Measurements from ENCODE around the gene IGF2BP1.
A peak's percentile ranks its signal among the peaks of the same experiment; 100 is the strongest.
"Not testable (repeated sequence)": the region's sequence is repeated elsewhere in the genome, so short reads cannot be mapped to it uniquely, and the experiment has no call there.

Gene IGF2BP1

DNA sequence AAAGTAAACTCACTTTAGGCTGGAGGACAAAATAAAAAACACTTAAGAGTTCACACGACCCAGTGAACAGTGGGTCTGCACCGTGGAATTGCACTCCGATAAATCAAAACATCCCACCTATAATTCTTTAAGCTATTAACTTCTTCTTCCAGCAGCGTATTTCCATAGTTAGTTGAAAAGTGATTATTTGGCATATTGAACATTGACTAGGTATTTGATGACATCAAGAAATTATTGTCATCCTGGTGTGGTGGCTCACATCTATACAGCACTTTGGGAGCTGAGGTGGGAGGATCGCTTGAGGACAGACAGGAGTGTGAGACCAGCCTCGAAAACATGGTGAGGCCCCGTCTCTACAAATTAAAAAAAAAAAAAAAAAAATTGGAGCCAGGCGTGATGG, 23.4 kb downstream of the IGF2BP1 start:
- DNase-seq (ENCODE audit: low spot score) = no peak

DNA sequence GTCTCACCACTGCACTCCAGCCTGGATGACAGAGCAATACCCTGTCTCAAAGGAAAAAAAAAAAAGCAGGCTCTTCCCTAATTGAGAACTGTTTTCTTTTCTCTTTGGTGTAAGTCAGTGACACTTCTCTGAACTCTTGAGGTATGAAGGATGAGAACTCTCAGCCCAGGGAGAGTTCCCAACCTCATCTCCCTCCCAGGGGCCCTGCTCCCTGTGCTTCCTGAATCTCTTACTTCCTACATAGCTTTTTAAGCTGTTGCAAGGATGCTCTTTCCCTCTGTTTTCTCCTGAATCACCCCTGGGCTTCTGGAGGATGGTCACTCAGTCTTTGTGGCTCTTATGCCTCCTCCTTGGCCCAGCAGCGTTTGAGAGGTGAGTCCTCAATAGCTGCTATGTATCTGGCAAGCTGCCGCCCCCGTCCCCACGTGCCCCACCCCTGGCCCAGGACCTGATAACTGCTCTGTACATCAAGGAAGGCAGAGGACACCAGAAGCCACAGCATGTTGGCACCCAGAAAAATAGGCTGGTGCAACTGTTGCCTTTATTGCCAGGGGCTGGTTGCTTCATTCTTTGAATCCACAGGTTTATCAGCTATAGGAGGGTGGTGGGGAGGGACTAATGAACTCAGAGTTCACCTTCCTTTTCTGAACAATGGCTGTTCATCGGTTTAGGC, 24.0 kb downstream of the IGF2BP1 start:
- no peak for DNase-seq (ENCODE audit: low spot score)

DNA sequence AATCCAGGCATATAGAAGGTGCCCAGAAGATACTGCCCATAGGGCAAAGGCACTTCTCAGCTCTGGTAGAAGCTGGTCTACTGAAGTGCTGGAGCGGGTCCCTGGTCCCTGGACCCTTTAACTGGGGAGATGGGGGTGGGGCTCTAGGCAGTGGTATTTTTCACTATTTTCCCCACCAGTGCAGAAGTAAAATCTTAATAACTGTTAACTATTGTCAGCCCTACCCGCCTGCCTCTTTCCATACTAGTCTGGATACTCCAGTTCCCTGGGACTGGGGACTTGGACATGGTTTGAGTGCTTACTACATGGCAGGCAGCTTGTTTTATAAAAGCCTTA, 24.6 kb downstream of the IGF2BP1 start:
- no peak for DNase-seq (ENCODE audit: low spot score)

DNA sequence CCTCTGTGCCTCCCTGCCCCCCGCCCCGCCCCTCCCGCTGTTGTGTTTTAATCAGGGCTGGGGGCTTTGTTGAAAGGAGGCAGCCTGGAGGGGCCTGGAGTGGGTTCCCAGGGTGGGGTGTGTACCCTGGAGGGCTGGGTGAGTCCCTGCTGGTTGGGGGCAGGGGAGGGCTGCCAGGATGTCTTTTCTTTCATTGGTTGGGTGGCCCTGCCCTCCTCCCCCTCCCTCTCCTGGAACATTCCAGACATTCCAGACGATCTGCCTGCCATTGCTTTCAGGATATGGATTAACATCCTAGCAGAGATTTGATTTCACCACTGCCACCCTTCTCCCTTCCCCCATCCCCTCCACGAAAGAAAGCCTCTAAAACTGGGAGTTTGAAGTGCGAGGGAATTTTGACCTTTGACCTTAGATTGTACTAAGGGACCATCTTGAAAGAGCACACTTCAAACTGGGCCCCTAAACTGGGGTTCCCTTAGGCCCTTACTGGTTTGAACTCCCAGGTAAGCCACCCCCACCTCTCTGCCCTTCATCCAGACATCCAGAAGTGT, 25.3 kb downstream of the IGF2BP1 start:
- DNase-seq (ENCODE audit: low spot score) = peak; percentile 23

DNA sequence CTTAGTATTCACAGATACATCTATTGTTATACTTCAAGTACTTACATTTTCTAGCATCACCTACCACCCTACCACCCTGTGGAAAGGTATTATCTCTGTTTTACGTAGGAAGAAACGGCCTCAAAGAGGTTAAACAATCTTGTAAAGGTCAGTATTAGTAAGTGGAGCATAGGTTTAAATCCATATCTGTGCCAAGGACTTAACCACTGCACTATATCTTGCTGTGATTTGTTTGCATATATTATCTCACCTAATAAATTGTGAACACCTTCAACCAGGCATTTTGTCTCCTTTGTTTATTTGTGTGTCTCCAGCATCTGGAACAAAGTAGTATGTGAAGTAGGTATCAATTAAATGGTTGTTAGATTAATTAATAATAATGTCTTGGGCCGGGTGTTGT, 27.3 kb downstream of the IGF2BP1 start:
- DNase-seq (ENCODE audit: low spot score) = no peak

DNA sequence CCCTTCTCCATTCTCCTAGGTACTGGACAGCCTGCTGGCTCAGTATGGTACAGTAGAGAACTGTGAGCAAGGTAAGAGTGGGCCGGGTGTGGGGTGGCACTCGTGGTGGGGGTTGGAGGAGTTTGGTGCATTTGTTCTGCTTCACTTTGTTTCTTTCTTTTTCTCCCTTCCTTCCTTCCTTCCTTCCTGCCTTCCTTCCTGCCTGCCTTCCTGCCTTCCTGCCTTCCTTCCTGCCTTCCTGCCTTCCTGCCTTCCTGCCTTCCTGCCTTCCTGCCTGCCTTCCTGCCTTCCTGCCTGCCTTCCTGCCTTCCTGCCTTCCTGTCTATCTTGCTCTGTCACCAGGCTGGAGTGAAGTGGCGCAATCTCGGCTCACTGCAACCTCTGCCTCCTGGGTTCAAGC, 29.3 kb downstream of the IGF2BP1 start:
- not testable (repeated sequence) for DNase-seq (ENCODE audit: low spot score)

DNA sequence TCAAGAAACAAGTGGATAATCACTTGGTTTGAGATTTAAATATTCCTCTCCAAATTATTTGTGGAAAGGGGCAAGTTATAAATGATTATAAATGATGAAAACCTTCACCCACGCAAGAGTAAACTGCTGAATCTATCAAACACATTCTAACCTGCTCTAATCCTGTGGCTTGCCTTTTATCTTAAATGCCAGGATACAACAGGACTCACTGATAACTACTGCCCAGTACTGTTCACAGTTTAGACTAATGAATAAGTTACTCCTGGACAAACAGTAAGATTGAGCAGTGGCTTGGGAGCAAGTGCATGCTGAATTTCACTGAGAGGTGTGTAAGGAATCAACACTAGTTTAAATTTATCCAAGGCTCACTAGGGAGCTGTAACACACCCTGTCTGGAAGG, 31.1 kb downstream of the IGF2BP1 start:
- DNase-seq (ENCODE audit: low spot score) = no peak

DNA sequence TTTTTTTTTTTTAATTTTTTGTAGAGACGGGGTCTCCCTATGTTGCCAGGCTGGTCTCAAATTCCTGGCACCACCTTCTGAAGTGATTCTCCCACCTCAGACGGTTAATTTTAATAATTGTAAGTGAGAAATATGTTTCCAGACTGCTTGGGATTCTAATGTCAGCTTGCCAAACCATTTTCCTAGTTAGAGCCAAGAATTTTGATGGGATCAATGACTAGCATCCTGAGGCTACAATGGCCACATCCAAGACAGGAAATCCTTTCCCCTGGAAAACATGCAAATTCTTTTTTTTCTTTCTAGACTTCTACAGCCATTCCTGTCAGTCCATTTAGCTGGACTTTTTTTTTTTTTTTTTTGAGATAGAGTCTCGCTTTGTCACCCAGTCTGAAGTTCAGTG, 32.6 kb downstream of the IGF2BP1 start:
- DNase-seq (ENCODE audit: low spot score) = no peak

DNA sequence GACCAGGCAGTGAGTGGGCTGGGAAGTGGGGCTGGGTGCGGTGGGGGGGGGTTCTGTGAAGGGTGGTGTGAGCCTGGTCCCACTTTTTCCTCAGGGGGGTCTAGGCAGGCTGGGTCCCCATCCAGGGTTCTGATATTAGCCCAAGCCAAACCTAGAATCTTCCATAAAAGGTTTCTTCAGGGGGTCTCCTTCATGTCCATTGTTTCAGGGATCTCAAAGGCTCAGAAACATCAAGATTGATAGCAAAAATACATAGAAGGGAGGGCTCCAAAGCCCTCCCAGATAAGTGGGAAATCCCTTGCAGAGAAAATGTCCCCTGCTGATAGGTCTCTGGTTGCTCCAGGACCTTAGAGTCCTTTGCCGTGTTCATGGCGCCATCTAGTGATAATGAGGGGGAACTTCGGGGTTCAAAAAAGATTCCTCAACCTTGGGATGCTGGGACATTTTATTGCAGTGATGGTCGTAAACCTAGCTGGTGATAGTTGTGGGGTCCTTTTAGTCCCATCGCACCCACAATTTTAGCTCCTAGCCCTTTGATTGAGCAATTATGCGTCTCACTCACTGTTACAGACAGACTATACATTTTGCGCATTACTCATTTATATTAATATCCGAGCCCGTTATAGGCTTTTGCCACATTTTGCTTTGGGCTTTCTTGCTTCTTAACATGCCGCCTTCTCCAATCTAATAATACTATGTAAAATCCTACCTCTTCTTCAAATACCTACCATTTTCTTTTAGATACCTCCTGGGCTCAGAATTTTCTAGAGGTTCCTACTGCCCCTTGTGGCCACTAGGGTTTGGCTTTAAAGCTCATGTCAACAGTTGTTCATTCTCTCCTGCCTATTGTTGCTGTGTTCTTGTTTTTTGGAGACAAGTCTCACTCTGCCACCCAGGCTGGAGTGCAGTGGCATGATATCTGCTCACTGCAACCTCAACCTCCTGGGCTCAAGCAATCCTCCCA, 35.1 kb downstream of the IGF2BP1 start:
- DNase-seq (ENCODE audit: low spot score) = peak; percentile 72

DNA sequence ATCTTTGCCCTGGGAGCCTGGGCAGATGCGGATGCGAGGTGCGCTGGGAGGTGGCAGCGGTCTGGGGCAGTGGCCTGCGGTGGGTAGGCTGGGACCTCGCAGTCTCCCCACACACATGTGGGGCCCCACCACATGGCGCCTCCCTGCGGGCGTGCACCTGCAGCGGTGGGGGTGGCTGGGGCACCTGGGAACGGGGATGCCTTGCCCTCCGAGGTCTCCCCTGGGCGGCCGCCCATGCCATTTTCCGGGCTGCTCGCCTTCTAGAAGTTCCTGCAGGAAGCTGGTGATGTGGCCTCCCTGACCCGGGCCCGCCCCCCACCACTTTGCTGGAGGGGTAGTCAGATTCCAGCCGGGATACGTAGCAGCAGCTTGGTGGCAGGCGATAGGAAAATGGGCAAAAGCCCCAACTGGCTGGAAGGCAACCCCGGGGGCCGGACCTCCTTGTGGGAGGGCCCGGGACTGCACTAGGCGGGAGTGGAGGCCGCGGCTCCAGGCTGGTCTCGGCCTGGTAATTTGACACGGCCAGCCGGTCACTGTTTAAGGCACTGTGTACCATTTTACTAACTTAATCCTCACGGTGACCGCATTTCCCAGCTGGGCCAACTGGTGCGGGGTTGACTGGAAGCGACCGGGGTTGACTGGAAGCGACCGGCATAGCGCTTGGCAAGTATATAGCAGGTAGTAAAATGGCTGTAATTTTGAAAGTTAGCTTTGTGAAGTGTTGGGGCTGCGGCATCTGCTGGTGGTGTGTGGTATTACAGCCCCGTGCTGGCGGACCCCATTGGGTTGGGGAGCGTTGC, 38.5 kb downstream of the IGF2BP1 start:
- DNase-seq (ENCODE audit: low spot score) = no peak

DNA sequence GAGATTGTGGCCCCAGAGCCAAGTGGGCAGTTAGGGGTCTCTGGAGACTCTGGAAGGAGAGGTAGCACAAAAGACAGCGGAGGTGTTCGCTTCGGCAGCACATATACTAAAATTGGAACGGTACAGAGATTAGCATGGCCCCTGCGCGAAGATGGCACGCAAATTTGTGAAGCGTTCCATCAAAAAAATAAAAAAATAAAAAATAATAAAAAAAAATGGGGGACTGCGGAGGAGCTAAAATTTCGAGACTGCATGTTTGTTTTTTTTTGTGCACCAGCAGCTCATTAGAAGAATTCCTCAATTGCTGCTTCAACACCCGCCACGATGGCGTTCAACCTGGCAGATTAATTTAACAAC, 39.1 kb downstream of the IGF2BP1 start:
- DNase-seq (ENCODE audit: low spot score) = no peak

DNA sequence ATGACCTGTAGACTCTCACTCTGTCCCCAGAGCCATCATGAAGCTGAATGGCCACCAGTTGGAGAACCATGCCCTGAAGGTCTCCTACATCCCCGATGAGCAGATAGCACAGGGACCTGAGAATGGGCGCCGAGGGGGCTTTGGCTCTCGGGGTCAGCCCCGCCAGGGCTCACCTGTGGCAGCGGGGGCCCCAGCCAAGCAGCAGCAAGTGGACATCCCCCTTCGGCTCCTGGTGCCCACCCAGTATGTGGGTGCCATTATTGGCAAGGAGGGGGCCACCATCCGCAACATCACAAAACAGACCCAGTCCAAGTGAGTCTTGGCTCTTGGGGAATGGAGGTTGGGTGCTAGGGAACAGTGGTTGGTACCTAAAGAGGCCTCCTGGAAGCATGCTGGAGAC, 41.0 kb downstream of the IGF2BP1 start:
- no peak for DNase-seq (ENCODE audit: low spot score)

DNA sequence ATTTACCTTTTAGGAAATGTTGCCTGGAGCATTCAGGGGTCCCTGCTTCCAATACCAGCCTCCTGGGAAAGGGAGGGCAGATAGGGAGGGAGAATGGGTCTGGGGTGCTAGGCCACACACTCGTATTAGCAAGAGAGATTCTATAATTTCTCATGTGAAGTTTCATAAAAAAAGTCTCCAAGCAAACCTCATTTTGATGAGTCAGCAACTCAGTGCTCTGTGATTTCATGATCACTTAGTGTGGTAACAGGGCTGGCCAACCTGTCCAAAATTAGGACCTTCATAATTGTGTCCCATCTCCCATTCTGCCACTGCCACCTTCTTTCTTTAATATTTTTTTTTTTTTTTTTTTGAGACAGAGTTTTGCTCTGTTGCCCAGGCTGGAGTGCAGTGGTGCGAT, 41.4 kb downstream of the IGF2BP1 start:
- DNase-seq (ENCODE audit: low spot score) = no peak

DNA sequence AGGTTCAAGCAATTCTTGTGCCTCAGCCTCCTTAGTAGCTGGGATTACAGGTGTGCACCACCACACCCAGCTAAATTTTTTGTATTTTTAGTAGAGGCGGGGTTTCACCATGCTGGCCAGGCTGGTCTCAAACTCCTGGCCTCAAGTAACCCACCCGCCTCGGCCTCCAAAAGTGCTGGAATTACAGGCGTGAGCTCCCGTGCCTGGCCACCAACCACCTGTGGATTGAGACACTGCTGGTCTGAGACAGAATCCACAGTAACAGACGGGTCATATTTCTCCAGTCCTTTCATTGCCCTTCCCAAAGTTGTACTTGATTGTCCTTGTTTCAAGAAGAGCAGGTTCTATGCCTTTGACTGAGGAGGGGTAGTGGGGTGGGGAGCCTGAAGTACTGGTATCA, 42.3 kb downstream of the IGF2BP1 start:
- DNase-seq (ENCODE audit: low spot score) = not testable (repeated sequence)

DNA sequence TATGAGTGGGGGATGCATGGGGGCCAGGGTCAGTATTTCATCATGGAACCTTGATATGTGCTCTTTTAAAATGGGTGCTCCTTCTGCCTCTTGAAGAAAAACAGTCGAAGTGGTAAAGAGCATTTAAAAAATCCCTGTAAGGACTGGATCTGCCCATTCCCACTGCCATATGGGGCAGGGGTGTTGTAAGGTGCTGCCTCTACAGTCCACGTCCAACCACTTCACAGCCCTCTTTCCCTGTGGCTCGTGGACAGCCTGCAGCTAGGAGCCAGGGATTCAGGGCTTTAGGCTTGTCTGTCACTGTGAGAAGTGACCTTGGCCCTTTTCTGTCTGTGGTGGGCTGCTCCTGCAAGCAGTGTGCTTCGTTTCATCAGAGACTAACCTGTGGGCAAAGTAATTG, 44.3 kb downstream of the IGF2BP1 start:
- no peak for DNase-seq (ENCODE audit: low spot score)

DNA sequence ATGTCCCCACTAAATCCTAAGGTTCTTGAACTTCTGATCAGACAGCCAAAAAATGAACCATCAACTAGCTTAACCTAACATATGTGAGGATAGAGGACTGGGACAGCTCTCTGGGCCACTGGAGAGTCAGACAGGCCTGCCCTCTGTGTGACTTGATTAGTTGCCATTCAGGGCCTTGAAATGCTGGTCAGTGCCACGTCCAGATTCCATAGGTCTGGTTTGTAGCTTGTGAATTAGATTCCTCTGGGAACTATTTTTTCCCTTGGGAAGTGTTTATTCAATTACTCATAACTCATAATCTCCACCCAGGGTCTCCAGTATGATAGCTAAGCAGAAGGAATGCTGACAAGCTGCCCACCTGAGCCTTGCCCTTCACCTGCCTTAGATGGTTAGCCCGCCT, 48.2 kb downstream of the IGF2BP1 start:
- no peak for DNase-seq (ENCODE audit: low spot score)

DNA sequence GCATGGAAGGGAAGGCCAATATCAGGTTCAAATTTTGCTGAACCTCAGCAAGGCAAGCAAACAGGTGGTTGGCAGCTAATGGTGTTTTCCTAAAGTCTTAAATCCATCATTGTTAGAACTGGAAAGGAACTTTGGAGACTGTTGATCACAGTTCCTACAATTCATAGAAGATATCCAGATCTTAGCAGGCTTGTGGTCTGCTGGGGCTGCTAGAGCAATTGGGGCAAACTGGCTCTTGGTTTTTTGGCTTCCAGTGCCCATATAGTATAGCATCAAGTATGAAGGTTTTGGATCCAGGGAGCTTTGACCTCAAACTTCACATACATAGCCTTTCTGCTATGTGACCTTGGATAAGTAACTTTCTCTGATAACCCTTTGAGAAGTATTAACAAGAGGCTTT, 49.7 kb downstream of the IGF2BP1 start:
- DNase-seq (ENCODE audit: low spot score) = no peak

DNA sequence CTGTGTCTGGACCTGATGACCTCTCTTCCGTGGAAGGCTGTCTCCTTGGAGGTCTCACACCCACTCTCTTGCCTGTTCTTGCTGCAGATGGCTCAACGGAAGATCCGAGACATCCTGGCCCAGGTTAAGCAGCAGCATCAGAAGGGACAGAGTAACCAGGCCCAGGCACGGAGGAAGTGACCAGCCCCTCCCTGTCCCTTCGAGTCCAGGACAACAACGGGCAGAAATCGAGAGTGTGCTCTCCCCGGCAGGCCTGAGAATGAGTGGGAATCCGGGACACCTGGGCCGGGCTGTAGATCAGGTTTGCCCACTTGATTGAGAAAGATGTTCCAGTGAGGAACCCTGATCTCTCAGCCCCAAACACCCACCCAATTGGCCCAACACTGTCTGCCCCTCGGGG, 52.1 kb downstream of the IGF2BP1 start:
- DNase-seq (ENCODE audit: low spot score) = no peak

DNA sequence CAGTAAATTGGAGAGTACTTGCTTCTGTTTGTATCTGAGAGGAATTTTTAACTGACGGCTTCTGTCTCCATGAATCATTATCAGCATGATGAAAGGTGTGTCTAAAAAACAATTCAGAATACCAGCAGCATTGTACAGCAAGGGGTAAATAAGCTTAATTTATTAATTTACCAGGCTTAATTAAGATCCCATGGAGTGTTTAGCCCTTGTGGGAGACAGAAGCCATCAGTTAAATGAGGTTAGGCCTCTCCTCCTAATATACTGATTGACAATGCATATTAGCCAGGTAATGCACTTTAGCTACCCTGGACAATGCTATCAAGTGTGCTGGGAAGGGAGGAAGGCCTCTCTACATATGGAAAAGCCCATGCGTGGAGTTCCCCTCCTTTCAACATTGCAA, 53.4 kb downstream of the IGF2BP1 start:
- no peak for DNase-seq (ENCODE audit: low spot score)

DNA sequence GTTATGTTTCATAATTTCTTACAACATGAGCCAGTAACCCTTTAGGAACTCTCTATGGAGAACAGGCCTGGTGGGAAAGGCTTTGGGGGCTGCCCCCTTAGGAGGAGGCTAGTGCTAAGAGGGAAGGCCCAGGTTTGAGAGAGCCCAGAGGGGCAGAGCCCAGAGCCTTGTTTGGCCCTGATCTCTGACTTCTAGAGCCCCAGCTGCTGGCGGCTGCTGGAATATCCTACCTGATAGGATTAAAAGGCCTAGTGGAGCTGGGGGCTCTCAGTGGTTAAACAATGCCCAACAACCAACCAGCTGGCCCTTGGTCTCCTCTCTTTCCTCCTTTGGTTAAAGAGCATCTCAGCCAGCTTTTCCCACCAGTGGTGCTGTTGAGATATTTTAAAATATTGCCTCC, 54.1 kb downstream of the IGF2BP1 start:
- no peak for DNase-seq (ENCODE audit: low spot score)

DNA sequence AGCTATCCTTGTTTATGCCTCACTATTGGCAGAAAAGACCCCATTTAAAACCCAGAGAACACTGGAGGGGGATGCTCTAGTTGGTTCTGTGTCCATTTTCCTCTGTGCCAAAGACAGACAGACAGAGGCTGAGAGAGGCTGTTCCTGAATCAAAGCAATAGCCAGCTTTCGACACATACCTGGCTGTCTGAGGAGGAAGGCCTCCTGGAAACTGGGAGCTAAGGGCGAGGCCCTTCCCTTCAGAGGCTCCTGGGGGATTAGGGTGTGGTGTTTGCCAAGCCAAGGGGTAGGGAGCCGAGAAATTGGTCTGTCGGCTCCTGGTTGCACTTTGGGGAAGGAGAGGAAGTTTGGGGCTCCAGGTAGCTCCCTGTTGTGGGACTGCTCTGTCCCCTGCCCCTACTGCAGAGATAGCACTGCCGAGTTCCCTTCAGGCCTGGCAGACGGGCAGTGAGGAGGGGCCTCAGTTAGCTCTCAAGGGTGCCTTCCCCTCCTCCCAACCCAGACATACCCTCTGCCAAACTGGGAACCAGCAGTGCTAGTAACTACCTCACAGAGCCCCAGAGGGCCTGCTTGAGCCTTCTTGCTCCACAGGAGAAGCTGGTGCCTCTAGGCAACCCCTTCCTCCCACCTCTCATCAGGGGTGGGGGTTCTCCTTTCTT, 56.1 kb downstream of the IGF2BP1 start:
- no peak for DNase-seq (ENCODE audit: low spot score)

All from cerebellar cortex (tissue), 1 donor.